Measurements from ENCODE around the gene GORASP1. TPM values are rescaled to one million over a fixed set of nuclear protein-coding genes. Genes with fewer than 3 reads are reported as not detected.
A peak's percentile ranks its signal among the peaks of the same experiment; 100 is the strongest.
"Not testable (repeated sequence)": the region's sequence is repeated elsewhere in the genome, so short reads cannot be mapped to it uniquely, and the experiment has no call there.

GORASP1 gene
- total RNA-seq, 2 donors from 2014 or later = 12.9 to 16.6 TPM

DNA sequence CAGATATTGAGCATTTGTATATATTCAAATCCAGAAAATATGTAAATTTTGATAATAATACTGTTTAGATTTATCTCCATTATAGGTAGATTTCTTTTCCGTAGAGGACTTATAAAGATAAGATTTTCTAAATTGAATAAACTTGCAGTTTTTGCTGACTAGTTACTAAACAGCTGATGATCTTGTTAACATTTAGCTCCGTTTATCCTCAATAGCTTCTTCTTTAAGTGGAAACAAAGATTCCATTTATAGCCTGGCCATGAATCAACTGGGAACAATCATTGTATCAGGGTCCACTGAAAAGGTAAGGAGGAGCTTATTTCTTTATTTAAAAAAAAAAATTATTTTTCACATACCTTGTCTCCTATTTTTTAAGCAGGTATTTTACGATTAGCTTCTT lies 38.9 kb downstream of the GORASP1 start:
- Mint-ChIP-seq H3K4me3 (no peak overlapping the region), H3K27me3 (no peaks in the 10 kb centered on the region), H3K9me3 (no peaks in the 10 kb centered on the region), H3K27ac (no peak overlapping the region), H3K4me1 (ENCODE audit: low read depth in 2 of 2) (peaks cover 0 to 8% of the 10 kb centered on the region in 2 donors), H3K36me3 (peaks cover 11% of the 10 kb centered on the region)
- ATAC-seq = no peak
- DNase-seq (ENCODE audit: low spot score) = no peak

DNA sequence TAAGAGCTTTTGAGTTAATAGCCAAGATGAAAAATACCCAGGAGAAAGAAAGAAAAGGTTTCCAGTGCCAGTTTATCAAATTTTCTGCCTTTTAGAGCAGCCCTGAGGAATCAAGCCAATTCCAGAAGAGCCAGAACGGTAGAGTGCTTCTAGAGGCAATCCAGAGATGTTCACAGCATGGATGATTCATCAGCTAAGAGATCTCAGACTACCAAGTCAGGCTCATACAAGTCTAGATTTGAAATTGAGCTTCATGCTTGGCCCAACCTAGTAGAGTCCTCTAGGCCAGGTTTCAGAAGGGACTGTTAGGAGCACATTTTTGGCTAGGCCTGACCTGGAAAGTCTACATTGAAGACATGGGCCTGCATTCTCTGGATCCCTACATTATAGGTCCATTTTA lies 40.1 kb downstream of the GORASP1 start:
- Mint-ChIP-seq H3K4me3 (no peak overlapping the region), H3K27ac (no peak overlapping the region), H3K4me1 (ENCODE audit: low read depth in 2 of 2) (peaks cover 4 to 5% of the 10 kb centered on the region in 2 donors), H3K27me3 (no peaks in the 10 kb centered on the region), H3K9me3 (no peaks in the 10 kb centered on the region), H3K36me3 (peaks cover 11% of the 10 kb centered on the region)
- ATAC-seq (no peak), DNase-seq (ENCODE audit: low spot score) (no peak)

DNA sequence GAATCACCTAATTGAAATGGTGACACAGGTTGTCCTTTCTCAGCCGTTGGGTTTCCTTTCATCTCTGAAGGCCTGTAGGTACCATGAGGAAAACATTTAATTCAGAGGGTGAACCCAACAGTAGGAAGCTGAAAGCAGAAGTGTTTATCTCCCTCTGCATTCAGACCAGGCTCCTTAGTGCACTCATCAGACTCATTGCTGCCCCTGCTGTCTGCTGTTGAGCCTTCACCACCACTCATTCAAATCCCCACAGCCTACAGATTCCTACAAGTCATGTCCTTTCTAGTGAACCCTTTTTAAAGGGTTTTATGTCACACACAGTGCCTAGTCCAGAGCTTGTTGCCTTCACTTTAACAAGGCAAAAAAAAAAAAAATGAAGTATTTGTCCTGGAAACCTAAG lies 42.2 kb downstream of the GORASP1 start:
- H3K4me3 Mint-ChIP-seq = no peak overlapping the region
- H3K27ac Mint-ChIP-seq = no peak overlapping the region
- DNase-seq (ENCODE audit: low spot score) (no peak), ATAC-seq (peak in 1 of 2 donors; percentile 52)
- H3K9me3 Mint-ChIP-seq = no peaks in the 10 kb centered on the region
- H3K27me3 Mint-ChIP-seq = no peaks in the 10 kb centered on the region
- peaks cover 11 to 13% of the 10 kb centered on the region in 2 donors for H3K4me1 Mint-ChIP-seq (ENCODE audit: low read depth in 2 of 2)
- H3K36me3 Mint-ChIP-seq = peaks cover 8% of the 10 kb centered on the region

DNA sequence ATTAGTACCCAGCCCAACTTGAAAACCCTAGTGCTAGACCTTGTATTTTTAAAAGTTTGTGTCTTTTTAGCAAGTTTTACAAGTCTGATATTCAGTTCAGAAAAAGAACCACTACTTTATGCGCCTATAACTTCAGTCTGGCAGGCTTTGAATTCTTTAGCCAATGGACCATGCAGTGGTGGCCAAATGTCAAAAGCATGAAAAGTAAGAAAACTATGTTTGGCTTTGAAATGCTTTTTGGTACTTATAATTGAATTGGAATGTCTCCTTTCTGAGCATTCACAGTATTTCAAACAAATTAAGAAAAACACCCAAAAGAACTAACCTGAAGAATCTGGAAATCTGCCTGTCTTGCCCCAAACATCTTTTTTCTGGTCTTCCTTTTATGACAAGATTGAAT lies 42.8 kb downstream of the GORASP1 start:
- ATAC-seq = no peak
- DNase-seq (ENCODE audit: low spot score) = no peak
- H3K27me3 Mint-ChIP-seq = no peaks in the 10 kb centered on the region
- H3K4me1 Mint-ChIP-seq (ENCODE audit: low read depth in 2 of 2) = peaks cover 11 to 13% of the 10 kb centered on the region in 2 donors
- H3K9me3 Mint-ChIP-seq = no peaks in the 10 kb centered on the region
- no peak overlapping the region for H3K4me3 Mint-ChIP-seq
- H3K27ac Mint-ChIP-seq = no peak overlapping the region
- H3K36me3 Mint-ChIP-seq = peaks cover 5% of the 10 kb centered on the region

DNA sequence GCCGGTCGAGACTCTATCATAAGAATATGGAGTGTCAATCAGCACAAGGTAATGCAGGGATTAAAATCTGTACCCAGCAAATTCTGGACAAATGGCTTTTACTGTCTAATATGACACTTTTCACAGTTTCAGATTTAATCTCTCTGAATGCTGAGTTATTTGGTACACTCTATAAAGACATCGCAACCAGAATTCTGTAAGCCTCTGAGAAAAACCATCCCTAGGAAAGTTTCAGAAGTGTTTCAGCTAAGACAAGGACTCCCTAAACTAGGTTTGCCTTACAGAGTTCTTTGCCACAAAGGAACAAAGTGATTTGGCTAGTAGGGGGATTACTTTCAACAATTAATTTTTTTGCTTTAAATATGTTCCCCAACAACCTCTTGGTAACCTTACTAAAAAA lies 44.3 kb downstream of the GORASP1 start:
- no peak for DNase-seq (ENCODE audit: low spot score)
- ATAC-seq = peak in 1 of 2 donors; percentile 48
- Mint-ChIP-seq H3K27ac (peak overlapping the region in 1 of 2 donors; percentile 34), H3K27me3 (no peaks in the 10 kb centered on the region), H3K4me3 (no peak overlapping the region), H3K4me1 (ENCODE audit: low read depth in 2 of 2) (peaks cover 21 to 24% of the 10 kb centered on the region in 2 donors), H3K36me3 (peaks cover 5% of the 10 kb centered on the region), H3K9me3 (no peaks in the 10 kb centered on the region)

DNA sequence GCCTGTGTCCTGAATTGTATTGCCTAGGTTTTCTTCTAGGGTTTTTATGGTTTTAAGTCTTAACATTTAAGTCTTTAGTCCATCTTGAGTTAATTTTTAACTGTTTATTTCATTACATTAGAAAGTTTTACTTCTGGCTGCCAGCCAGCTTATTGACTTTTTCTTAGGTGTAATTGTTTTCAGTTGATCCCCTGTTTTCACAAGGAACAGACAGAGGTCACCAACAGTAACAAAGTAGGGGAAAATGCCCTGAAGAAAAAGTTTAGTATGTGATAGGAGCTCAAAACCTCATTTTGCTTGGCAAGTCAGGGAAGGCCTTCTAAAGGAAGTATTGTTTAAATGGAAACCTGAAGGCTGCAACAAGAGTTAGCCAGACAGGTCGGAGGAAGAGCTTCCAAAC lies 45.2 kb downstream of the GORASP1 start:
- H3K9me3 Mint-ChIP-seq = no peaks in the 10 kb centered on the region
- H3K27ac Mint-ChIP-seq = peak overlapping the region in 1 of 2 donors; percentile 34
- DNase-seq (ENCODE audit: low spot score) (no peak), ATAC-seq (no peak)
- no peaks in the 10 kb centered on the region for H3K27me3 Mint-ChIP-seq
- H3K4me1 Mint-ChIP-seq (ENCODE audit: low read depth in 2 of 2) = peaks cover 21 to 24% of the 10 kb centered on the region in 2 donors
- H3K36me3 Mint-ChIP-seq = peaks cover 5% of the 10 kb centered on the region
- H3K4me3 Mint-ChIP-seq = peak overlapping the region; percentile 20

DNA sequence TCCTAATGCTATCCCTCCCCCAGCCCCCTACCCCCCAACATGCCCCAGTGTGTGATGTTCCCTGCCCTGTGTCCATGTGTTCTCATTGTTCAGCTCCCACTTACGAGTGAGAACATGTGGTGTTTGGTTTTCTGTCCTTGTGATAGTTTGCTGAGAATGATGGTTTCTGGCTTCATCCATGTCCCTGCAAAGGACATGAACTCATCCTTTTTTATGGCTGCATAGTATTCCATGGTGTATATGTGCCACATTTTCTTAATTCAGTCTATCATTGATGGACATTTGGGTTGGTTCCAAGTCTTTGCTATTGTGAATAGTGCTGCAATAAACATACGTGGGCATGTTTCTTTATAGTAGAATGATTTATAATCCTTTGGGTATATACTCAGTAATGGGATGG lies 46.2 kb downstream of the GORASP1 start:
- peaks cover 23 to 32% of the 10 kb centered on the region in 2 donors for H3K4me1 Mint-ChIP-seq (ENCODE audit: low read depth in 2 of 2)
- not testable (repeated sequence) for DNase-seq (ENCODE audit: low spot score); ATAC-seq; H3K27me3 Mint-ChIP-seq; H3K4me3 Mint-ChIP-seq; H3K27ac Mint-ChIP-seq; H3K9me3 Mint-ChIP-seq; H3K36me3 Mint-ChIP-seq

DNA sequence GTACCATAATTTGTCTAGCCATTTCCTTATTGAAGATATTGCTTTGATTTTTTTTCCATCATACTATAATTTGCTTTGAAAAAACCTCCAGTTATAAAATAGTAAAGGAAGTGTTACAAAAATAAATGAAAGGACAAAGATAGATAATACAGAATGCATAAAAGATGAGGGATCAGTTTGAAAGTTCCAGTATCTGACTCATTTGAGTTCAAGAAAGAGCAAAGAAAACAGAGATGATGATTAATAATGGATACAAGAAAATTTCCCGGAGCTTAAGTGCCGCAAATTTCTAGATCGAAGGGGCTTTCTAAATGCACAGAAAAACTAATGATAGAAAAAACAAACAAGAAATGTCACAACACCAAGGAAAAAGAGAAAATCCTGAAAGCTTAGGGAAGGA lies 51.3 kb downstream of the GORASP1 start:
- no peaks in the 10 kb centered on the region for H3K36me3 Mint-ChIP-seq
- no peaks in the 10 kb centered on the region for H3K27me3 Mint-ChIP-seq
- DNase-seq (ENCODE audit: low spot score) (no peak), ATAC-seq (no peak)
- H3K27ac Mint-ChIP-seq = peak overlapping the region in 1 of 2 donors; percentile 55
- peak overlapping the region; percentile 59 for H3K4me3 Mint-ChIP-seq
- peaks cover 22 to 45% of the 10 kb centered on the region in 2 donors for H3K4me1 Mint-ChIP-seq (ENCODE audit: low read depth in 2 of 2)
- H3K9me3 Mint-ChIP-seq = no peaks in the 10 kb centered on the region

DNA sequence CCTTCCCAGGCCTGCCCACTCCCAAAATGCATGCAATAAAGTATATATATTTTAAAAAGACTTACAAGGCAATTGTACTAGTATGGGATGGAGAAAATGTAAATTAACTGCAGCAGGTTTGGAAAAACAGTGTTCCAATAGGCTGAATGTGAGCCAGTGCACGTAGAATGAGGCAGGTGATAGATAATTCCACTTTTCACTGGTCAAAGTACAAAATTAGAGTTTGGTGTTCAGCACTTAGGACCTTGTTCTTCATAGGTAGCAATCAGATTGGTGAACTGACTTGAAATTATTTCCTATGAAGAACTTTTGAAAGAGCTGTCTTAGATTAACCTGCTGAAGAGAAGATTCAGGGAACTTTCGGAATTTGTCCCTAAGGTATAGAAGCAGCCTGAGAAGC lies 53.7 kb downstream of the GORASP1 start:
- Mint-ChIP-seq H3K36me3 (no peaks in the 10 kb centered on the region), H3K4me3 (no peak overlapping the region), H3K27me3 (no peaks in the 10 kb centered on the region), H3K27ac (no peak overlapping the region), H3K4me1 (ENCODE audit: low read depth in 2 of 2) (peaks cover 19 to 39% of the 10 kb centered on the region in 2 donors), H3K9me3 (no peaks in the 10 kb centered on the region)
- ATAC-seq (no peak), DNase-seq (ENCODE audit: low spot score) (no peak)

DNA sequence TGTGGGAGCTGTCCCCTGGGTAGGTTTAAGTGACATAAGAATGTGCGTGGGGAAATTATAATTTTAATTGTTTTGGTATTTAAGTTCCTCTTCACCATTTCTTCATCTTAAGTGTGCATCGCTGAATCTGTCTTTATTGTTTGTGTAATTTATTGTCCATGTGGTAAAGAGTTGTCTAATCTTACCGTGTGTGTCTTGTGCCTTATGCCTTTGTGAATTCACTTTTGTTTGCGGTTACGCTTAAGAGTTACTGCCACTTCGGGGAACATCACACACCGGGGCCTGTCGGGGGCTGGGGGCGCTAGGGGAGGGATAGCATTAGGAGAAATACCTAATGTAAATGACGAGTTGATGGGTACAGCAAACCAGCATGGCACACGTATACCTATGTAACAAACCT lies 54.8 kb downstream of the GORASP1 start:
- DNase-seq (ENCODE audit: low spot score) (no peak), ATAC-seq (no peak)
- H3K27ac Mint-ChIP-seq = peak overlapping the region; percentile 95 to 98
- no peaks in the 10 kb centered on the region for H3K36me3 Mint-ChIP-seq
- peak overlapping the region; percentile 98 for H3K4me3 Mint-ChIP-seq
- no peaks in the 10 kb centered on the region for H3K9me3 Mint-ChIP-seq
- H3K4me1 Mint-ChIP-seq (ENCODE audit: low read depth in 2 of 2) = peaks cover 16 to 33% of the 10 kb centered on the region in 2 donors
- no peaks in the 10 kb centered on the region for H3K27me3 Mint-ChIP-seq

DNA sequence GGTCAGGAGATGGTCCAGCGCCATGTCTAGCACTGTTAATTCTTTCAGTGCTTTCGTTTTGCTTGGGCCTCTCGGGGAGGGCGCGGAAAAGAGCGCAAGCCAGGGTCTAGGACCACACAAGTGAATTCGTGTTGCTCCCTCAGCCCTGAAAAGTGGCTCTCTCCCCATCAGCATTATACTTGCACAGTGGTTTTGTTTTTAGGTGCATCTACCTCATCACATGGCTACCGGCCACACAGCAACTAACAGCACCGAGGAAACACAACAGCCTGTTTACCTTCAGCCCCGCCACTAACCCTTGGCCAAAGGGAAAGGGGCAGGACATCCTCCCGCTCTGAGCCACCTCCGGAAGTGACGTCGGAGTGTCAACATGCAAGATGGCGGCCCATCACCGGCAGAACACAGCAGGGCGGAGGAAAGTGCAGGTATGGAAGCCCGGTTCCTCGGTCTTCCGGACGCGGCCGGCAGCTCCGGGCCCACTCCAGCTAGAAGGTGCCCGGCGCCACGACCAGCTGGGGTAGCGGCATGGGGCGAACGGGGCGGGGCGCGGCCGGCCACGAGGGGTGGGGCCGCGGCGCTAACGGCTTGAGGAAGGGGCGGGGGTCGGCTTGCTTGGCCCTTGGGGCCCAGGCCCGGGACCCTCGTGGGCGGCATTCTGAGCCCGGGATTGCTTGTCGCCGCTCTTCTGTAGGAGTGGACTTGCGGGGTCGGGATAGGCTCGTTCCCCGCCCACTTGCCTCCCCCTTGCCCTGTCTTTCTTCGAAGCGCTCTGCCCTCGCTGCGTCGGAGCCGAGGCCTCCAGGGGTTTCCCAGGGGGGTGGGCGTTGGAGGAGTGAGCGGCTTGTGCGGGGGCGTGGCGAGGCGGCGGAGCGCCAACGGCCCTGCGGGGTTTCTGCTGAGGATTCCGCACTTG lies 55.5 kb downstream of the GORASP1 start, which contains the start of the genes SCN11A and WDR48:
TSS of gene SCN11A (minus strand) at position 296 of the 913 bp plus-strand sequence. CDS start 101,582 bp downstream, outside the sequence.
TSS of gene WDR48 (plus strand) at position 368 of the 913 bp plus-strand sequence. CDS start at position 378, 10 bp downstream.
- H3K36me3 Mint-ChIP-seq = no peaks in the 10 kb centered on the region
- peaks cover 16 to 32% of the 10 kb centered on the region in 2 donors for H3K4me1 Mint-ChIP-seq (ENCODE audit: low read depth in 2 of 2)
- no peaks in the 10 kb centered on the region for H3K9me3 Mint-ChIP-seq
- ATAC-seq (peak; percentile 98), DNase-seq (ENCODE audit: low spot score) (peak; percentile 93)
- H3K27me3 Mint-ChIP-seq = no peaks in the 10 kb centered on the region
- H3K27ac Mint-ChIP-seq = peak within 1 kb of the TSS; percentile 95 to 98
- H3K4me3 Mint-ChIP-seq = peak within 1 kb of the TSS; percentile 98

DNA sequence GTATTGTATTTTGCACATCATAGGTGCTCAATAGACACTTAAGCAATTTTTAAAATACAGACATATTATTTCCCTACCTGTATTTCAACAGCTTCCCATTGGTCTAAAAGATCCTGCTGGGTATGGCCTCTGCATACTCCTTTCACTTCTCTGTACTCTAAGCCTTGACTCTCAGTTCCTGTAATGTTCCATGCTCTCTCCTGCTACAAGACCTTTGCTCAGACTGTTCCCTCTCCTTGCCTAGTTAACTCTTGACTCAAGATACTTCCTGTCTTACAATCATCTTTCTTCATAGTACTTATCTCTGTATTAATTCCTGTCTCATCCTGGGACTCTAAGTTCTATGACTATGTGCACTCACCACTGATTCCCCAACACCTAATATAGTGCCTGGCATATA lies 57.4 kb downstream of the GORASP1 start:
- ATAC-seq (no peak), DNase-seq (ENCODE audit: low spot score) (no peak)
- H3K9me3 Mint-ChIP-seq = no peaks in the 10 kb centered on the region
- H3K4me1 Mint-ChIP-seq (ENCODE audit: low read depth in 2 of 2) = peaks cover 12 to 18% of the 10 kb centered on the region in 2 donors
- H3K4me3 Mint-ChIP-seq = no peak overlapping the region
- no peaks in the 10 kb centered on the region for H3K36me3 Mint-ChIP-seq
- peaks cover 2 to 3% of the 10 kb centered on the region in 2 donors for H3K27me3 Mint-ChIP-seq
- H3K27ac Mint-ChIP-seq = no peak overlapping the region
